Panc1 (cell line): ENCODE data around the gene ZDHHC13.

ENCODE experiments used
- CTCF ChIP-seq: fragments of 450-650 bp; IDR thresholded peaks from 2 replicates; pipeline ENCODE4 v1.5.1; 2017; ENCODE audit warnings: mild to moderate bottlenecking
- POLR2AphosphoS5 ChIP-seq: IDR thresholded peaks from 2 replicates; pipeline ENCODE4 v1.6.1; 2012; ENCODE audit warnings: mild to moderate bottlenecking, low read depth, low read length, moderate library complexity
- TCF7L2 ChIP-seq: IDR thresholded peaks from 2 replicates; pipeline ENCODE4 v1.6.1; 2011; ENCODE audit warnings: mild to moderate bottlenecking, low read depth, low read length, inconsistent platforms

- TF ChIP-seq CTCF, result no peak
- no peak for TF ChIP-seq POLR2AphosphoS5
- TF ChIP-seq TCF7L2, result no peak
Observed at GRCh38 chr11:19199048-19199447, 82.1 kb downstream of the ZDHHC13 start.
